Stomach (tissue), 9 donors: ENCODE results near the gene MTG1. TPM values are rescaled to one million over a fixed set of nuclear protein-coding genes. Genes with fewer than 3 reads are reported as not detected.

ENCODE experiments used
- DNase-seq, 2 donors: peaks; one replicate each; pipeline versions ENCODE4 v3.0.0 to v3.0.0-alpha.2; 2013 to 2019
- H3K27ac ChIP-seq, 5 donors: fragments of 200-600 bp in 4 of 5; sonication (generic) in 4 of 5; one replicate each; pipeline ENCODE4 v1.5.1; 2013 to 2019; ENCODE audit warnings: mild to moderate bottlenecking in 1 of 5, moderate library complexity in 1 of 5
- H3K27me3 ChIP-seq, 3 donors: fragments of 200-600 bp; sonication (generic); one replicate each; pipeline ENCODE4 v1.5.1; 2017 to 2019; ENCODE audit warnings: mixed run types in 1 of 3
- H3K36me3 ChIP-seq, 4 donors: fragments of 200-600 bp; sonication (generic); 1 replicate in 3 of 4; 2 replicates in 1 of 4; pipeline ENCODE4 v1.5.1; 2016 to 2019
- H3K4me1 ChIP-seq, 4 donors: fragments of 200-600 bp; sonication (generic); one replicate each; pipeline ENCODE4 v1.5.1; 2016 to 2019
- H3K4me3 ChIP-seq, 4 donors: fragments of 200-600 bp; sonication (generic) in 3 of 4; one replicate each; pipeline ENCODE4 v1.5.1; 2016 to 2019; ENCODE audit warnings: mild to moderate bottlenecking in 1 of 4
- H3K9me3 ChIP-seq, 4 donors: fragments of 200-600 bp; sonication (generic); one replicate each; pipeline ENCODE4 v1.5.1; 2016 to 2019
- CTCF ChIP-seq, 7 experiments: fragments of 450-650 bp in 4 of 7; fragments of 200-600 bp in 3 of 7; sonication (generic) in 3 of 7; IDR thresholded peaks; one replicate each; pipeline ENCODE4 v1.5.1; 2016 to 2019; ENCODE audit warnings: antibody characterized with exemption in 7 of 7, control low read depth in 2 of 7, mild to moderate bottlenecking in 1 of 7
- EP300 ChIP-seq: sonication (generic); formaldehyde crosslinking; IDR thresholded peaks from one replicate; pipeline ENCODE4 v1.6.1; 2017; ENCODE audit warnings: antibody characterized with exemption
- POLR2A ChIP-seq, 4 donors: fragments of 450-650 bp; IDR thresholded peaks; one replicate each; pipeline ENCODE4 v1.6.1; 2016; ENCODE audit warnings: antibody characterized with exemption in 4 of 4, control low read depth in 2 of 4, mild to moderate bottlenecking in 1 of 4, moderate library complexity in 1 of 4
- POLR2AphosphoS5 ChIP-seq, 3 donors: sonication (generic); formaldehyde crosslinking; IDR thresholded peaks; one replicate each; pipeline ENCODE4 v1.6.1; 2016; ENCODE audit warnings: antibody characterized with exemption in 3 of 3
- WGBS, 5 donors: extraction: QIAGEN DNeasy Blood & Tissue Kit in 3 of 5; methylation state at CpG; one replicate each; pipeline versions ENCODE4 v1.1.5 to v1.1.7; 2013 to 2018; 5-methylcytosine and 5-hydroxymethylcytosine counted together
- intact Hi-C: fragments of 100-400 bp; cut with DNase I; formaldehyde crosslinking; loops from one replicate; pipeline ENCODE4 v1.15.1; 2023; ENCODE audit warnings: low total_unique reads
- polyA plus RNA-seq, 3 donors: library from polyadenylated mRNA; stranded (reverse); fragments of 200-250 nt; gene quantifications; one replicate each; pipeline ENCODE4 v1.2.3, GENCODE V29; 2013
- total RNA-seq, 5 donors: library from RNA; depleted of rRNA; stranded (reverse); fragments of >200 nt; gene quantifications; one replicate each; pipeline versions ENCODE4 v1.1.0 to v1.2.3, GENCODE V29; 2014 to 2016
- donor health status: healthy with polysubstance abuse.
- donor health status: Bipolar disorder and iron deficiency.
- donor health status: healthy.

Gene MTG1
- total and polyA plus RNA-seq, 8 donors, result 36.7 to 177 (median 52.9) TPM

GRCh38 chr10:133461027-133461426 lies 67.1 kb downstream of the MTG1 start:
- H3K27ac ChIP-seq, result no peak overlapping the region
- intact Hi-C loops, result no loop called here
- H3K4me3 ChIP-seq, result no peak overlapping the region
- H3K27me3 ChIP-seq, result peaks cover 0 to 11% (median 0%) of the 10 kb centered on the region in 3 donors
- peaks cover 0 to 31% (median 2%) of the 10 kb centered on the region in 4 donors for H3K36me3 ChIP-seq
- no peak for TF ChIP-seq CTCF (IDR thresholded peaks at IDR 0.05)
- TF ChIP-seq POLR2AphosphoS5 (IDR thresholded peaks at IDR 0.05), result no peak
- TF ChIP-seq EP300, result no peak
- TF ChIP-seq POLR2A (IDR thresholded peaks at IDR 0.05), result no peak
- 90 to 93% (median 92%) methylated on average over 7 of the region's 7 CpGs for WGBS, 5 donors
- H3K9me3 ChIP-seq, result no peaks in the 10 kb centered on the region
- no peak for DNase-seq
- H3K4me1 ChIP-seq, result peaks cover 0 to 3% (median 0%) of the 10 kb centered on the region in 4 donors

GRCh38 chr10:133461841-133462240 lies 67.9 kb downstream of the MTG1 start:
- 69 to 84% (median 75%) methylated on average over 7 to 8 of the region's 8 CpGs for WGBS, 5 donors
- Histone ChIP-seq H3K36me3 (peaks cover 0 to 32% (median 2%) of the 10 kb centered on the region in 4 donors), H3K9me3 (no peaks in the 10 kb centered on the region), H3K27ac (no peak overlapping the region), H3K4me1 (peaks cover 0 to 3% (median 0%) of the 10 kb centered on the region in 4 donors), H3K27me3 (peaks cover 0 to 11% (median 0%) of the 10 kb centered on the region in 3 donors), H3K4me3 (no peak overlapping the region)
- no peak for TF ChIP-seq POLR2AphosphoS5 (IDR thresholded peaks at IDR 0.05)
- TF ChIP-seq CTCF (IDR thresholded peaks at IDR 0.05), result no peak
- TF ChIP-seq POLR2A (IDR thresholded peaks at IDR 0.05), result no peak
- no peak for TF ChIP-seq EP300
- no peak for DNase-seq
- intact Hi-C loops, result no loop called here

GRCh38 chr10:133462512-133463305 lies 68.8 kb downstream of the MTG1 start:
- Histone ChIP-seq H3K9me3 (no peaks in the 10 kb centered on the region), H3K4me1 (peaks cover 0 to 3% (median 0%) of the 10 kb centered on the region in 4 donors), H3K27me3 (peaks cover 0 to 11% (median 0%) of the 10 kb centered on the region in 3 donors), H3K36me3 (peaks cover 0 to 32% (median 6%) of the 10 kb centered on the region in 4 donors), H3K27ac (no peak overlapping the region), H3K4me3 (no peak overlapping the region)
- WGBS, 5 donors, result 85 to 92% (median 87%) methylated on average over 10 of the region's 10 CpGs
- intact Hi-C loops, result no loop called here
- TF ChIP-seq POLR2A (IDR thresholded peaks at IDR 0.05), result no peak
- no peak for TF ChIP-seq EP300
- no peak for TF ChIP-seq CTCF (IDR thresholded peaks at IDR 0.05)
- TF ChIP-seq POLR2AphosphoS5 (IDR thresholded peaks at IDR 0.05), result no peak
- DNase-seq, result no peak

- intact Hi-C loops, result no loop called here
- H3K27ac ChIP-seq, result no peak overlapping the region
- peaks cover 0 to 11% (median 0%) of the 10 kb centered on the region in 3 donors for H3K27me3 ChIP-seq
- no peak for DNase-seq
- WGBS, 5 donors, result 88 to 97% (median 96%) methylated on average over 8 to 12 of the region's 12 CpGs
- peaks cover 0 to 27% (median 8%) of the 10 kb centered on the region in 4 donors for H3K36me3 ChIP-seq
- H3K4me3 ChIP-seq, result no peak overlapping the region
- TF ChIP-seq POLR2A (IDR thresholded peaks at IDR 0.05) (no peak), EP300 (no peak), CTCF (IDR thresholded peaks at IDR 0.05) (no peak)
- H3K4me1 ChIP-seq, result peaks cover 0 to 3% (median 0%) of the 10 kb centered on the region in 4 donors
- H3K9me3 ChIP-seq, result peaks cover 0 to 4% (median 0%) of the 10 kb centered on the region in 4 donors
Observed at GRCh38 chr10:133464582-133465031, 70.7 kb downstream of the MTG1 start.
